ENCODE results near the gene TRIM71. TPM values are rescaled to one million over a fixed set of nuclear protein-coding genes. Genes with fewer than 3 reads are reported as not detected.

TRIM71 gene
- total and polyA plus RNA-seq, 12 donors: 0.03 to 0.25 (median 0.17) TPM; not detected in 8

DNA sequence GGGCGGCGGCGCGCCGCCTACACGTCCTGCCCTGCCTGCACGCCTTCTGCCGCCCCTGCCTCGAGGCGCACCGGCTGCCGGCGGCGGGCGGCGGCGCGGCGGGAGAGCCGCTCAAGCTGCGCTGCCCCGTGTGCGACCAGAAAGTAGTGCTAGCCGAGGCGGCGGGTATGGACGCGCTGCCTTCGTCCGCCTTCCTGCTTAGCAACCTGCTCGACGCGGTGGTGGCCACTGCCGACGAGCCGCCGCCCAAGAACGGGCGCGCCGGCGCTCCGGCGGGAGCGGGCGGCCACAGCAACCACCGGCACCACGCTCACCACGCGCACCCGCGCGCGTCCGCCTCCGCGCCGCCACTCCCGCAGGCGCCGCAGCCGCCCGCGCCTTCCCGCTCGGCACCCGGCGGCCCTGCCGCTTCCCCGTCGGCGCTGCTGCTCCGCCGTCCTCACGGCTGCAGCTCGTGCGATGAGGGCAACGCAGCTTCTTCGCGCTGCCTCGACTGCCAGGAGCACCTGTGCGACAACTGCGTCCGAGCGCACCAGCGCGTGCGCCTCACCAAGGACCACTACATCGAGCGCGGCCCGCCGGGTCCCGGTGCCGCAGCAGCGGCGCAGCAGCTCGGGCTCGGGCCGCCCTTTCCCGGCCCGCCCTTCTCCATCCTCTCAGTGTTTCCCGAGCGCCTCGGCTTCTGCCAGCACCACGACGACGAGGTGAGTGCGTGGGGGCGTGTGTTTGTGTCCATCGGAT, 602 bp downstream of the TRIM71 start:
- Histone ChIP-seq H3K27ac (no peak overlapping the region), H3K36me3 (replicated peaks in 1 of 2) (no peaks in the 10 kb centered on the region), H3K4me3 (peak overlapping the region in 1 of 4 donors; percentile 36), H3K9me3 (replicated peaks in 1 of 3) (no peaks in the 10 kb centered on the region), H3K4me1 (replicated peaks in 1 of 2) (peaks cover 13 to 14% of the 10 kb centered on the region in 2 donors), H3K27me3 (peaks cover 52% of the 10 kb centered on the region)
- DNase-seq: no peak
- TF ChIP-seq, protein P1, sequence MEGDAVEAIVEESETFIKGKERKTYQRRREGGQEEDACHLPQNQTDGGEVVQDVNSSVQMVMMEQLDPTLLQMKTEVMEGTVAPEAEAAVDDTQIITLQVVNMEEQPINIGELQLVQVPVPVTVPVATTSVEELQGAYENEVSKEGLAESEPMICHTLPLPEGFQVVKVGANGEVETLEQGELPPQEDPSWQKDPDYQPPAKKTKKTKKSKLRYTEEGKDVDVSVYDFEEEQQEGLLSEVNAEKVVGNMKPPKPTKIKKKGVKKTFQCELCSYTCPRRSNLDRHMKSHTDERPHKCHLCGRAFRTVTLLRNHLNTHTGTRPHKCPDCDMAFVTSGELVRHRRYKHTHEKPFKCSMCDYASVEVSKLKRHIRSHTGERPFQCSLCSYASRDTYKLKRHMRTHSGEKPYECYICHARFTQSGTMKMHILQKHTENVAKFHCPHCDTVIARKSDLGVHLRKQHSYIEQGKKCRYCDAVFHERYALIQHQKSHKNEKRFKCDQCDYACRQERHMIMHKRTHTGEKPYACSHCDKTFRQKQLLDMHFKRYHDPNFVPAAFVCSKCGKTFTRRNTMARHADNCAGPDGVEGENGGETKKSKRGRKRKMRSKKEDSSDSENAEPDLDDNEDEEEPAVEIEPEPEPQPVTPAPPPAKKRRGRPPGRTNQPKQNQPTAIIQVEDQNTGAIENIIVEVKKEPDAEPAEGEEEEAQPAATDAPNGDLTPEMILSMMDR (IDR thresholded peaks at IDR 0.05): no peak
- no peak for TF ChIP-seq POLR2A (IDR thresholded peaks at IDR 0.05)
- WGBS, 4 donors: 2% methylated on average over 19 to 111 of the region's 111 CpGs; no CpG with 5 or more reads in 1 of the 4 donors
- intact Hi-C loops (cut with DNase I): no loop called here

DNA sequence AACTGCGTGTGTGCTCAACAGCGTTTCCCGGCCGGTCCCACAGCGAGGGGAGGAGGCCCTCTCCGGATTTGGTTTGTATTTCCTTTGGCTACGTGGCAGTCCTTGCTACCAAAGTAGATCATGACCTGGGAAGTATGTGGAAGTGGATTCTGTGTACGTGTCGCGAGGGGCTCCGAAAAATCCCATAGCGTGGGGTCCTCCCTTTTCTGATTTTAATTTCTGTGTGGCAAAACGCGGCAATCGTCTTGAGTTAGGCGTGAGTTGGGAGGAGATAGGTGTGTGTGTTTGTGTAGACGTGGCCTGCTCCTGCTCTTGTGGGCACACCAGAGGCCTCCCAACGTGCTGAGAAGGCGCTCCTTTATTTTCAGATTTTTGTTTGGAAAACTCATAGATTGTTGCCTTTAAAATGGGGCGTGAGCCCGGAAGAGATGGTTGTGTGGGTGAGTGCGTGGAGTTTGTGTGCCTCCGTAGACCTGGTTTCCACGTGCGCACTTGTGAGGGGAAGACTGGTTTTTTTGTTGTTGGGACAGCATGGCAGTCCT, 1.2 kb downstream of the TRIM71 start:
- 34 to 53% (median 38%) methylated on average over 20 to 25 of the region's 25 CpGs for WGBS, 4 donors
- H3K4me3 ChIP-seq: peak overlapping the region in 1 of 4 donors; percentile 36
- H3K9me3 ChIP-seq (replicated peaks in 1 of 3): no peaks in the 10 kb centered on the region

DNA sequence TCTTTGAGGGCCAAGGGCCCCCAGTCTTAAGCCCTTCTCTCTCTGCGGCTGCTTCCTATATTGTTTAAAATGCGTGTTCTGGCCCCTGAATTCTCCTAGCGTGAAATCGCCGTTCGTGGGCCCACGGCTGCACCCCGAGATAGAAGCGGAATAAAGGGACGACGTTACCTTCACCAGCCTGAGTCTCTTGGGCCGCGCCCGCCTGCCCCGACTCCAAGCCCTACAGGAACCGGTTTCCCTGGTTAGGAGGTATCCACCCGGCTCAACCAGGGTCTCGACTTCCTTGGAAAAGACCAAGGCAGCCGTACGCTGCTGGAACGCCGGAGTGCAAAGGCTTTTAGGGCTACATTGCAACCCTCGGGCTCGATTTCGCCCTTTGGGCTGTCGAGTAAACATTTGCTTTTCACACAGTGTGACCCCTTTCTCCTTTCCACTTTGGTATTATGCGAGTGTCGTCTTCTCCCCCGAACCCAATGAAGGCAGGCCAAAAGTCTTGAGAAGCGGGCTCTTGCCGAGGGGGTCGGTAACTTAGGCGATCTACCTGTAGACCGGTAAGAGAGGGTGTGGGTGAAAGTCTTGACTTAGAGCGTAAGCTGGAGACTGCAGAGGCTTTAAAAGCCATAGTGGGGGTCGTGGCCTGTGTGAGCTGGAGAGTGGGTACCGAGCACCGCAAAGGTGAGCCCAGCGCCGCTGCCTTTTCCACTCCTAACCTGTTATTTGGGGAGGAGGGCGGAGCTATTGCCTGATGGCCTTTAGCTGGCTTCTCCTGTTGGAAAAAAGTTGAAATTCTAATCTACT, 2.0 kb downstream of the TRIM71 start:
- H3K4me3 ChIP-seq: no peak overlapping the region
- H3K36me3 ChIP-seq (replicated peaks in 1 of 2): no peaks in the 10 kb centered on the region
- peaks cover 13 to 14% of the 10 kb centered on the region in 2 donors for H3K4me1 ChIP-seq (replicated peaks in 1 of 2)
- H3K27me3 ChIP-seq: peaks cover 52% of the 10 kb centered on the region
- intact Hi-C loops (cut with DNase I): no loop called here
- TF ChIP-seq, protein P1 (IDR thresholded peaks at IDR 0.05): no peak
- no peak for TF ChIP-seq POLR2A (IDR thresholded peaks at IDR 0.05)
- H3K9me3 ChIP-seq (replicated peaks in 1 of 3): no peaks in the 10 kb centered on the region
- H3K27ac ChIP-seq: no peak overlapping the region
- 46 to 62% (median 48%) methylated on average over 32 to 41 of the region's 41 CpGs for WGBS, 4 donors
- DNase-seq: no peak

More for the DNA sequence above, 1.2 kb downstream of the TRIM71 start:
- Histone ChIP-seq H3K27ac (no peak overlapping the region), H3K27me3 (peaks cover 52% of the 10 kb centered on the region), H3K4me1 (replicated peaks in 1 of 2) (peaks cover 13 to 14% of the 10 kb centered on the region in 2 donors), H3K36me3 (replicated peaks in 1 of 2) (no peaks in the 10 kb centered on the region)
- TF ChIP-seq POLR2A (IDR thresholded peaks at IDR 0.05): no peak
- TF ChIP-seq, protein P1 (IDR thresholded peaks at IDR 0.05): no peak
- intact Hi-C loops (cut with DNase I): no loop called here
- DNase-seq: no peak

- intact Hi-C loops (cut with DNase I): no loop called here
- Histone ChIP-seq H3K4me1 (replicated peaks in 1 of 2) (peaks cover 13 to 14% of the 10 kb centered on the region in 2 donors), H3K27me3 (peaks cover 51% of the 10 kb centered on the region), H3K36me3 (replicated peaks in 1 of 2) (no peaks in the 10 kb centered on the region), H3K4me3 (no peak overlapping the region), H3K9me3 (replicated peaks in 1 of 3) (no peaks in the 10 kb centered on the region), H3K27ac (no peak overlapping the region)
- WGBS, 4 donors: 75 to 84% (median 78%) methylated on average over 2 of the region's 2 CpGs
- no peak for TF ChIP-seq POLR2A (IDR thresholded peaks at IDR 0.05)
- TF ChIP-seq, protein P1 (IDR thresholded peaks at IDR 0.05): no peak
- DNase-seq: no peak
Observed at GRCh38 chr3:32820430-32820829, 2.6 kb downstream of the TRIM71 start.
